MCF 10A (cell line): Measurements from ENCODE around the gene DQX1. TPM values are rescaled to one million over a fixed set of nuclear protein-coding genes. Genes with fewer than 3 reads are reported as not detected.

Experiments used
- BruUV-seq: library from RNA; stranded (reverse); fragments of 400-500 nt; replicated peaks from 2 replicates; lab custom pipeline; 2021; lab: Mats Ljungman, UMichigan
- CTCF ChIA-PET: fragments of 300-600 bp; sonication (Branson Sonifier 250); formaldehyde crosslinking; extraction: SDS; loops from one replicate; lab custom pipeline; 2021; ENCODE audit warnings: antibody characterized with exemption, inconsistent platforms; lab: Yijun Ruan, JAX
- POLR2A ChIA-PET: fragments of 300-600, 350-650 bp; sonication (Branson Sonifier 250); formaldehyde crosslinking; extraction: SDS; loops from one replicate; lab custom pipeline; 2020; ENCODE audit warnings: antibody characterized with exemption, inconsistent platforms; lab: Yijun Ruan, JAX
- DNase-seq: peaks from one replicate; pipeline ENCODE4 v3.0.0-alpha.2; 2018; ENCODE audit not compliant: unreplicated experiment
- H3K27ac Mint-ChIP-seq: one replicate; pipeline ENCODE4 v1.8.0; 2022; ENCODE audit warnings: mild to moderate bottlenecking, low read depth, mixed read lengths; ENCODE audit not compliant: unreplicated experiment
- H3K27me3 Mint-ChIP-seq: one replicate; pipeline ENCODE4 v1.8.0; 2022; ENCODE audit warnings: mixed read lengths; ENCODE audit not compliant: insufficient read depth, unreplicated experiment
- H3K36me3 Mint-ChIP-seq: one replicate; pipeline ENCODE4 v1.8.0; 2022; ENCODE audit warnings: mild to moderate bottlenecking, moderate library complexity, mixed read lengths; ENCODE audit not compliant: insufficient read depth, unreplicated experiment
- H3K4me1 Mint-ChIP-seq: one replicate; pipeline ENCODE4 v1.8.0; 2022; ENCODE audit warnings: mixed read lengths; ENCODE audit not compliant: insufficient read depth, unreplicated experiment
- H3K4me3 Mint-ChIP-seq: one replicate; pipeline ENCODE4 v1.8.0; 2022; ENCODE audit warnings: mild to moderate bottlenecking, moderate library complexity, mixed read lengths; ENCODE audit not compliant: unreplicated experiment
- H3K9me3 Mint-ChIP-seq: one replicate; pipeline ENCODE4 v1.8.0; 2022; ENCODE audit warnings: mixed read lengths; ENCODE audit not compliant: unreplicated experiment
- CTCF ChIP-seq: fragments of 200-600 bp; IDR thresholded peaks from one replicate; pipeline ENCODE4 v1.8.0; 2022; ENCODE audit warnings: antibody characterized with exemption, mild to moderate bottlenecking; ENCODE audit not compliant: unreplicated experiment
- intact Hi-C: fragments of 100-400 bp; cut with micrococcal nuclease; formaldehyde crosslinking; loops from 2 replicates; pipeline ENCODE4 v1.14.1; 2022
- total RNA-seq: library from RNA; stranded (reverse); gene quantifications from 2 replicates; pipeline ENCODE4 v1.2.3, GENCODE V29; 2022

DQX1 gene
- total RNA-seq, 1 experiment from 2014 or later = 4.3 TPM

GRCh38 chr2:74548900-74549826 lies 23.1 kb upstream of the DQX1 start:
- ChIA-PET POLR2A (interaction anchor here (0.8 kb wide), 1 partner anchor 42 kb away, joined by 5 read pairs; the partner anchor contains the start of gene PCGF1), CTCF (interaction anchor here (0.6 to 2.1 kb wide), 4 partner anchors 10 to 65 kb away, joined by 3 to 8 read pairs (median 4); no protein-coding TSS in a partner anchor)
- intact Hi-C loops = loop anchor here (5.0 kb wide), 1 partner anchor 38 kb away; no protein-coding TSS in a partner anchor
- TF ChIP-seq CTCF = no peak
- Mint-ChIP-seq H3K4me3 (peak overlapping the region; percentile 77), H3K36me3 (no peaks in the 10 kb centered on the region), H3K27me3 (no peaks in the 10 kb centered on the region), H3K4me1 (peaks cover 11% of the 10 kb centered on the region), H3K9me3 (no peaks in the 10 kb centered on the region), H3K27ac (no peak overlapping the region)
- DNase-seq = peak; percentile 71
- BruUV-seq = TSS peak; percentile 58

GRCh38 chr2:74548285-74548899 lies 22.4 kb upstream of the DQX1 start:
- intact Hi-C loops = loop anchor here (5.0 kb wide), 1 partner anchor 39 kb away; no protein-coding TSS in a partner anchor
- H3K9me3 Mint-ChIP-seq = no peaks in the 10 kb centered on the region
- peak overlapping the region; percentile 77 for H3K4me3 Mint-ChIP-seq
- H3K36me3 Mint-ChIP-seq = no peaks in the 10 kb centered on the region
- H3K27ac Mint-ChIP-seq = peak overlapping the region; percentile 46
- no peak for DNase-seq
- H3K27me3 Mint-ChIP-seq = no peaks in the 10 kb centered on the region
- TF ChIP-seq CTCF = no peak
- no TSS peak for BruUV-seq
- H3K4me1 Mint-ChIP-seq = peaks cover 11% of the 10 kb centered on the region
- POLR2A ChIA-PET = interaction anchor here (0.7 to 0.8 kb wide), 2 partner anchors 41 to 59 kb away, joined by 3 to 5 read pairs; partner anchors contain the start of gene PCGF1
- CTCF ChIA-PET = interaction anchor here (0.8 kb wide), 1 partner anchor 9 kb away, joined by 4 read pairs; no protein-coding TSS in a partner anchor

- peaks cover 11% of the 10 kb centered on the region for H3K4me1 Mint-ChIP-seq
- H3K36me3 Mint-ChIP-seq = no peaks in the 10 kb centered on the region
- ChIA-PET POLR2A (interaction anchor here (0.9 kb wide), 1 partner anchor 17 kb away, joined by 3 read pairs; no protein-coding TSS in a partner anchor), CTCF (interaction anchor here (0.6 to 3.6 kb wide), 6 partner anchors 11 to 63 kb away, joined by 3 to 23 read pairs (median 4); no protein-coding TSS in a partner anchor)
- H3K27me3 Mint-ChIP-seq = no peaks in the 10 kb centered on the region
- intact Hi-C loops = loop anchor here (5.0 kb wide), 1 partner anchor 41 kb away; no protein-coding TSS in a partner anchor
- no peak for TF ChIP-seq CTCF
- H3K27ac Mint-ChIP-seq = no peak overlapping the region
- BruUV-seq = no TSS peak
- no peak for DNase-seq
- H3K4me3 Mint-ChIP-seq = no peak overlapping the region
- no peaks in the 10 kb centered on the region for H3K9me3 Mint-ChIP-seq
These were observed 20.0 kb upstream of the DQX1 start for GRCh38 chr2:74546004-74546403.
